ENCODE data around the gene GNAL. TPM values are rescaled to one million over a fixed set of nuclear protein-coding genes. Genes with fewer than 3 reads are reported as not detected.

The GNAL gene
- total and polyA plus RNA-seq, 2 experiments from 2014 or later, result 7.5 to 21.6 TPM

DNA sequence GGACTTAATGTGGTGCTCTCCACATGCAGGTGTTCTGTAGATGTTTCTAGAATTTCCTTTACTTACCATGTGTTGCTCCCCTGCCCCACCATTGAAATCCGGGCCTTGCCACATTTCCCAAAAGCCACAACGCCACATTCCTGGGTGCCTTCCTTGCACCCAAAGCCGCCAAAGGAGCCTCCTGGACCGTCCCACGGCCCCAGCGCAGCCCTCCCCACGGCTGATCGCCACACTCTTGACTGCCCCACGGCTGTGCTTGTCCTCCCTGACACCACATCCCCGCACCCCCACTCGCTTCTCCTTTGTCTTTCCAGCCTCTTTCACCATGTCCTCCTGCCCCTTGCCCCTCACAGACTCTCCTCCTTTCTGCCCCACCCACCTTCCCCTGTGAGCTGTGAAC, 121.9 kb downstream of the GNAL start:
- Histone ChIP-seq H3K4me1 (ENCODE audit: insufficient read depth) (peaks cover 43% of the 10 kb centered on the region), H3K36me3 (ENCODE audit: insufficient read depth) (no peaks in the 10 kb centered on the region), H2AFZ (no peak overlapping the region), H3K27ac (ENCODE audit: low read depth) (no peak overlapping the region), H3K79me2 (replicated peaks; ENCODE audit: insufficient read depth) (no peaks in the 10 kb centered on the region), H3K4me3 (no peak overlapping the region), H3K9me2 (ENCODE audit: insufficient read depth) (no peaks in the 10 kb centered on the region), H3K27me3 (ENCODE audit: insufficient read depth) (no peaks in the 10 kb centered on the region), H4K20me1 (replicated peaks; ENCODE audit: insufficient read depth) (no peaks in the 10 kb centered on the region), H3F3A (replicated peaks; ENCODE audit: low read depth) (peaks cover 10% of the 10 kb centered on the region; the same call in 1 of the 2 replicates), H3K4me2 (no peak overlapping the region)
- Mint-ChIP-seq H3K27ac (no peak overlapping the region), H3K4me1 (peaks cover 53% of the 10 kb centered on the region), H3K27me3 (ENCODE audit: insufficient read depth, low read depth, poor library complexity) (peaks cover 20% of the 10 kb centered on the region), H3K9me3 (no peaks in the 10 kb centered on the region), H3K36me3 (ENCODE audit: low read depth) (no peaks in the 10 kb centered on the region), H3K4me3 (no peak overlapping the region)
- no peak for TF ChIP-seq CREB1 (CRISPR knock-in tag; IDR thresholded peaks at IDR 0.05; ENCODE audit: low read depth)
- TF ChIP-seq EZH2 (IDR thresholded peaks at IDR 0.05; ENCODE audit: low read depth, unreplicated experiment), result no peak
- TF ChIP-seq, protein P1, sequence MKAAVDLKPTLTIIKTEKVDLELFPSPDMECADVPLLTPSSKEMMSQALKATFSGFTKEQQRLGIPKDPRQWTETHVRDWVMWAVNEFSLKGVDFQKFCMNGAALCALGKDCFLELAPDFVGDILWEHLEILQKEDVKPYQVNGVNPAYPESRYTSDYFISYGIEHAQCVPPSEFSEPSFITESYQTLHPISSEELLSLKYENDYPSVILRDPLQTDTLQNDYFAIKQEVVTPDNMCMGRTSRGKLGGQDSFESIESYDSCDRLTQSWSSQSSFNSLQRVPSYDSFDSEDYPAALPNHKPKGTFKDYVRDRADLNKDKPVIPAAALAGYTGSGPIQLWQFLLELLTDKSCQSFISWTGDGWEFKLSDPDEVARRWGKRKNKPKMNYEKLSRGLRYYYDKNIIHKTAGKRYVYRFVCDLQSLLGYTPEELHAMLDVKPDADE (IDR thresholded peaks at IDR 0.05), result no peak
- TF ChIP-seq, protein P2, sequence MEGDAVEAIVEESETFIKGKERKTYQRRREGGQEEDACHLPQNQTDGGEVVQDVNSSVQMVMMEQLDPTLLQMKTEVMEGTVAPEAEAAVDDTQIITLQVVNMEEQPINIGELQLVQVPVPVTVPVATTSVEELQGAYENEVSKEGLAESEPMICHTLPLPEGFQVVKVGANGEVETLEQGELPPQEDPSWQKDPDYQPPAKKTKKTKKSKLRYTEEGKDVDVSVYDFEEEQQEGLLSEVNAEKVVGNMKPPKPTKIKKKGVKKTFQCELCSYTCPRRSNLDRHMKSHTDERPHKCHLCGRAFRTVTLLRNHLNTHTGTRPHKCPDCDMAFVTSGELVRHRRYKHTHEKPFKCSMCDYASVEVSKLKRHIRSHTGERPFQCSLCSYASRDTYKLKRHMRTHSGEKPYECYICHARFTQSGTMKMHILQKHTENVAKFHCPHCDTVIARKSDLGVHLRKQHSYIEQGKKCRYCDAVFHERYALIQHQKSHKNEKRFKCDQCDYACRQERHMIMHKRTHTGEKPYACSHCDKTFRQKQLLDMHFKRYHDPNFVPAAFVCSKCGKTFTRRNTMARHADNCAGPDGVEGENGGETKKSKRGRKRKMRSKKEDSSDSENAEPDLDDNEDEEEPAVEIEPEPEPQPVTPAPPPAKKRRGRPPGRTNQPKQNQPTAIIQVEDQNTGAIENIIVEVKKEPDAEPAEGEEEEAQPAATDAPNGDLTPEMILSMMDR (conservative IDR thresholded peaks at IDR 0.05; ENCODE audit: low read depth in 2 of 2), result no peak
- ATAC-seq, result no peak
- no peak for DNase-seq (ENCODE audit: low spot score)

DNA sequence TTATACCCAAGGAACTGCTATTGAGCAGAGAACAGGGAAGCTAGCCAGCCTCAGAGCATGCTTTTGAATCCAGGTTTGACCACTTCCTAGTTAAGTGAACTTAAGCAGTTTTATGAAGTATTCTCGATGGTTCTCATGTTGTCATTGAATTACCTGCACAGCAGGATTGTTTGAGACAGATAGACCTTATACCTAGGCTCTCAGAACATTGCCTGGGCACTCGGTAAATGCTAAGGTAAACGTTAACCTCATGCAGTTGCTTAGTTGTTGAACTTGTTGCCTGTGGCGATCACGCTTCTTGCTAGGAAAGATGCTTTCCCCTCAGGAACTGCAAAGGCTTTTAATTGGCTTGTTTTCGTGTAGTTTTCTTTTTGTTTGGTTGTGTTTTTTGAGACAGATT, 128.2 kb downstream of the GNAL start:
- Histone ChIP-seq H3K36me3 (ENCODE audit: insufficient read depth) (no peaks in the 10 kb centered on the region), H3K4me1 (ENCODE audit: insufficient read depth) (peaks cover 9% of the 10 kb centered on the region; the same call in 1 of the 2 replicates), H3K27ac (ENCODE audit: low read depth) (no peak overlapping the region), H3F3A (replicated peaks; ENCODE audit: low read depth) (no peaks in the 10 kb centered on the region), H3K4me2 (no peak overlapping the region), H3K4me3 (no peak overlapping the region), H3K9me2 (ENCODE audit: insufficient read depth) (no peaks in the 10 kb centered on the region), H4K20me1 (replicated peaks; ENCODE audit: insufficient read depth) (no peaks in the 10 kb centered on the region), H3K79me2 (replicated peaks; ENCODE audit: insufficient read depth) (no peaks in the 10 kb centered on the region), H3K27me3 (ENCODE audit: insufficient read depth) (no peaks in the 10 kb centered on the region), H2AFZ (no peak overlapping the region)
- H3K27ac Mint-ChIP-seq, result no peak overlapping the region
- no peak overlapping the region for H3K4me3 Mint-ChIP-seq
- TF ChIP-seq ZNF114 (CRISPR knock-in tag; IDR thresholded peaks at IDR 0.05) (no peak), EZH2 (IDR thresholded peaks at IDR 0.05; ENCODE audit: low read depth, unreplicated experiment) (no peak), STAT1 (IDR thresholded peaks at IDR 0.05; ENCODE audit: unreplicated experiment) (no peak), JUNB (IDR thresholded peaks at IDR 0.05; ENCODE audit: unreplicated experiment) (no peak), POLR2AphosphoS5 (IDR thresholded peaks at IDR 0.05; ENCODE audit: low read depth) (no peak), EZH2phosphoT487 (IDR thresholded peaks at IDR 0.05; ENCODE audit: unreplicated experiment) (no peak), NANOG (IDR thresholded peaks at IDR 0.05; ENCODE audit: borderline replicate concordance) (no peak), CREB1 (CRISPR knock-in tag; IDR thresholded peaks at IDR 0.05; ENCODE audit: low read depth) (no peak), ZNF331 (CRISPR knock-in tag; IDR thresholded peaks at IDR 0.05; ENCODE audit: low read depth) (no peak)
- TF ChIP-seq, protein P1 (IDR thresholded peaks at IDR 0.05), result no peak
- TF ChIP-seq, protein P3, sequence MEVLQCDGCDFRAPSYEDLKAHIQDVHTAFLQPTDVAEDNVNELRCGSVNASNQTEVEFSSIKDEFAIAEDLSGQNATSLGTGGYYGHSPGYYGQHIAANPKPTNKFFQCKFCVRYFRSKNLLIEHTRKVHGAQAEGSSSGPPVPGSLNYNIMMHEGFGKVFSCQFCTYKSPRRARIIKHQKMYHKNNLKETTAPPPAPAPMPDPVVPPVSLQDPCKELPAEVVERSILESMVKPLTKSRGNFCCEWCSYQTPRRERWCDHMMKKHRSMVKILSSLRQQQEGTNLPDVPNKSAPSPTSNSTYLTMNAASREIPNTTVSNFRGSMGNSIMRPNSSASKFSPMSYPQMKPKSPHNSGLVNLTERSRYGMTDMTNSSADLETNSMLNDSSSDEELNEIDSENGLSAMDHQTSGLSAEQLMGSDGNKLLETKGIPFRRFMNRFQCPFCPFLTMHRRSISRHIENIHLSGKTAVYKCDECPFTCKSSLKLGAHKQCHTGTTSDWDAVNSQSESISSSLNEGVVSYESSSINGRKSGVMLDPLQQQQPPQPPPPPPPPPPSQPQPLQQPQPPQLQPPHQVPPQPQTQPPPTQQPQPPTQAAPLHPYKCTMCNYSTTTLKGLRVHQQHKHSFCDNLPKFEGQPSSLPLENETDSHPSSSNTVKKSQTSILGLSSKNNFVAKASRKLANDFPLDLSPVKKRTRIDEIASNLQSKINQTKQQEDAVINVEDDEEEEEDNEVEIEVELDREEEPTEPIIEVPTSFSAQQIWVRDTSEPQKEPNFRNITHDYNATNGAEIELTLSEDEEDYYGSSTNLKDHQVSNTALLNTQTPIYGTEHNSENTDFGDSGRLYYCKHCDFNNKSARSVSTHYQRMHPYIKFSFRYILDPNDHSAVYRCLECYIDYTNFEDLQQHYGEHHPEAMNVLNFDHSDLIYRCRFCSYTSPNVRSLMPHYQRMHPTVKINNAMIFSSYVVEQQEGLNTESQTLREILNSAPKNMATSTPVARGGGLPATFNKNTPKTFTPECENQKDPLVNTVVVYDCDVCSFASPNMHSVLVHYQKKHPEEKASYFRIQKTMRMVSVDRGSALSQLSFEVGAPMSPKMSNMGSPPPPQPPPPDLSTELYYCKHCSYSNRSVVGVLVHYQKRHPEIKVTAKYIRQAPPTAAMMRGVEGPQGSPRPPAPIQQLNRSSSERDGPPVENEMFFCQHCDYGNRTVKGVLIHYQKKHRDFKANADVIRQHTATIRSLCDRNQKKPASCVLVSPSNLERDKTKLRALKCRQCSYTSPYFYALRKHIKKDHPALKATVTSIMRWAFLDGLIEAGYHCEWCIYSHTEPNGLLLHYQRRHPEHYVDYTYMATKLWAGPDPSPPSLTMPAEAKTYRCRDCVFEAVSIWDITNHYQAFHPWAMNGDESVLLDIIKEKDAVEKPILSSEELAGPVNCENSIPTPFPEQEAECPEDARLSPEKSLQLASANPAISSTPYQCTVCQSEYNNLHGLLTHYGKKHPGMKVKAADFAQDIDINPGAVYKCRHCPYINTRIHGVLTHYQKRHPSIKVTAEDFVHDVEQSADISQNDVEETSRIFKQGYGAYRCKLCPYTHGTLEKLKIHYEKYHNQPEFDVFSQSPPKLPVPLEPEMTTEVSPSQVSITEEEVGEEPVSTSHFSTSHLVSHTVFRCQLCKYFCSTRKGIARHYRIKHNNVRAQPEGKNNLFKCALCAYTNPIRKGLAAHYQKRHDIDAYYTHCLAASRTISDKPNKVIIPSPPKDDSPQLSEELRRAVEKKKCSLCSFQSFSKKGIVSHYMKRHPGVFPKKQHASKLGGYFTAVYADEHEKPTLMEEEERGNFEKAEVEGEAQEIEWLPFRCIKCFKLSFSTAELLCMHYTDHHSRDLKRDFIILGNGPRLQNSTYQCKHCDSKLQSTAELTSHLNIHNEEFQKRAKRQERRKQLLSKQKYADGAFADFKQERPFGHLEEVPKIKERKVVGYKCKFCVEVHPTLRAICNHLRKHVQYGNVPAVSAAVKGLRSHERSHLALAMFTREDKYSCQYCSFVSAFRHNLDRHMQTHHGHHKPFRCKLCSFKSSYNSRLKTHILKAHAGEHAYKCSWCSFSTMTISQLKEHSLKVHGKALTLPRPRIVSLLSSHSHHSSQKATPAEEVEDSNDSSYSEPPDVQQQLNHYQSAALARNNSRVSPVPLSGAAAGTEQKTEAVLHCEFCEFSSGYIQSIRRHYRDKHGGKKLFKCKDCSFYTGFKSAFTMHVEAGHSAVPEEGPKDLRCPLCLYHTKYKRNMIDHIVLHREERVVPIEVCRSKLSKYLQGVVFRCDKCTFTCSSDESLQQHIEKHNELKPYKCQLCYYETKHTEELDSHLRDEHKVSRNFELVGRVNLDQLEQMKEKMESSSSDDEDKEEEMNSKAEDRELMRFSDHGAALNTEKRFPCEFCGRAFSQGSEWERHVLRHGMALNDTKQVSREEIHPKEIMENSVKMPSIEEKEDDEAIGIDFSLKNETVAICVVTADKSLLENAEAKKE (CRISPR knock-in tag; IDR thresholded peaks at IDR 0.05), result no peak
- no peaks in the 10 kb centered on the region for H3K27me3 Mint-ChIP-seq (ENCODE audit: insufficient read depth, low read depth, poor library complexity)
- H3K9me3 Mint-ChIP-seq, result no peaks in the 10 kb centered on the region
- ATAC-seq (no peak), DNase-seq (ENCODE audit: low spot score) (no peak)
- peaks cover 7% of the 10 kb centered on the region for H3K4me1 Mint-ChIP-seq
- H3K36me3 Mint-ChIP-seq (ENCODE audit: low read depth), result no peaks in the 10 kb centered on the region

Measured in GM23338 (cell line).